Measurements from ENCODE around the gene TYSND1. TPM values are rescaled to one million over a fixed set of nuclear protein-coding genes. Genes with fewer than 3 reads are reported as not detected.
"Not testable (repeated sequence)": the region's sequence is repeated elsewhere in the genome, so short reads cannot be mapped to it uniquely, and the experiment has no call there.

TYSND1 gene
- total RNA-seq, 2 donors from 2014 or later = 18.2 to 32.4 TPM

GRCh38 chr10:70111496-70111895, 35.0 kb downstream of the TYSND1 start:
- Histone ChIP-seq H3K27me3 (replicated peaks; ENCODE audit: insufficient read depth) (no peaks in the 10 kb centered on the region), H3K9me3 (no peaks in the 10 kb centered on the region), H3K4me1 (replicated peaks) (no peaks in the 10 kb centered on the region), H3K36me3 (peaks cover 0 to 18% of the 10 kb centered on the region in 2 donors), H3K4me3 (no peak overlapping the region), H3K27ac (no peak overlapping the region)
- WGBS = 91% methylated on average over 22 of the region's 22 CpGs
- DNase-seq (ENCODE audit: low spot score) = no peak
- TF ChIP-seq CTCF (IDR thresholded peaks at IDR 0.05) (no peak), POLR2A (IDR thresholded peaks at IDR 0.05) (no peak), POLR2AphosphoS5 (IDR thresholded peaks at IDR 0.05) (no peak)
- intact Hi-C loops (cut with DNase I) = no loop called here

- H3K27ac ChIP-seq = no peak overlapping the region
- no peaks in the 10 kb centered on the region for H3K4me1 ChIP-seq (replicated peaks)
- H3K9me3 ChIP-seq = no peaks in the 10 kb centered on the region
- no peaks in the 10 kb centered on the region for H3K27me3 ChIP-seq (replicated peaks; ENCODE audit: insufficient read depth)
- H3K4me3 ChIP-seq = no peak overlapping the region
- WGBS = 92% methylated on average over 18 of the region's 18 CpGs
- intact Hi-C loops (cut with DNase I) = no loop called here
- no peak for DNase-seq (ENCODE audit: low spot score)
- TF ChIP-seq POLR2AphosphoS5 (IDR thresholded peaks at IDR 0.05) = no peak
- TF ChIP-seq CTCF (IDR thresholded peaks at IDR 0.05) = no peak
- TF ChIP-seq POLR2A (IDR thresholded peaks at IDR 0.05) = no peak
- H3K36me3 ChIP-seq = peaks cover 0 to 15% of the 10 kb centered on the region in 2 donors
Measured at GRCh38 chr10:70109064-70109729, 37.3 kb downstream of the TYSND1 start.

GRCh38 chr10:70106958-70107791, 39.3 kb downstream of the TYSND1 start:
- Histone ChIP-seq H3K9me3 (no peaks in the 10 kb centered on the region), H3K36me3 (no peaks in the 10 kb centered on the region), H3K4me1 (replicated peaks) (no peaks in the 10 kb centered on the region), H3K27ac (no peak overlapping the region), H3K4me3 (no peak overlapping the region), H3K27me3 (replicated peaks; ENCODE audit: insufficient read depth) (no peaks in the 10 kb centered on the region)
- 80% methylated on average over 22 of the region's 22 CpGs for WGBS
- intact Hi-C loops (cut with DNase I) = no loop called here
- TF ChIP-seq CTCF (IDR thresholded peaks at IDR 0.05) (no peak), POLR2AphosphoS5 (IDR thresholded peaks at IDR 0.05) (no peak), POLR2A (IDR thresholded peaks at IDR 0.05) (no peak)
- DNase-seq (ENCODE audit: low spot score) = no peak

GRCh38 chr10:70101668-70102067, 44.8 kb downstream of the TYSND1 start:
- WGBS = 82% methylated on average over 3 of the region's 3 CpGs
- H3K9me3 ChIP-seq = no peaks in the 10 kb centered on the region
- H3K27ac ChIP-seq = no peak overlapping the region
- intact Hi-C loops (cut with DNase I) = no loop called here
- no peaks in the 10 kb centered on the region for H3K36me3 ChIP-seq
- no peak for TF ChIP-seq POLR2AphosphoS5 (IDR thresholded peaks at IDR 0.05)
- TF ChIP-seq CTCF (IDR thresholded peaks at IDR 0.05) = no peak
- DNase-seq (ENCODE audit: low spot score) = no peak
- no peaks in the 10 kb centered on the region for H3K4me1 ChIP-seq (replicated peaks)
- no peaks in the 10 kb centered on the region for H3K27me3 ChIP-seq (replicated peaks; ENCODE audit: insufficient read depth)
- H3K4me3 ChIP-seq = no peak overlapping the region

GRCh38 chr10:70101068-70101562, 45.4 kb downstream of the TYSND1 start:
- intact Hi-C loops (cut with DNase I); H3K4me3 ChIP-seq; H3K27ac ChIP-seq; H3K27me3 ChIP-seq (replicated peaks; ENCODE audit: insufficient read depth); H3K36me3 ChIP-seq; H3K9me3 ChIP-seq; H3K4me1 ChIP-seq (replicated peaks); DNase-seq (ENCODE audit: low spot score): not testable (repeated sequence)
- 71% methylated on average over 11 of the region's 11 CpGs for WGBS

All from prostate gland (tissue), 2 donors.